A673 (cell line): ENCODE results near the gene CDC42BPB. TPM values are rescaled to one million over a fixed set of nuclear protein-coding genes. Genes with fewer than 3 reads are reported as not detected.
A peak's percentile ranks its signal among the peaks of the same experiment; 100 is the strongest.
"Not testable (repeated sequence)": the region's sequence is repeated elsewhere in the genome, so short reads cannot be mapped to it uniquely, and the experiment has no call there.

Source experiments
- BruUV-seq: library from RNA; stranded (reverse); fragments of 400-500 nt; replicated peaks from 2 replicates; lab custom pipeline; 2021; lab: Mats Ljungman, UMichigan
- CTCF ChIA-PET: fragments of 300-600 bp; sonication (Branson Sonifier 250); formaldehyde crosslinking; loops from one replicate; lab custom pipeline; 2022; ENCODE audit warnings: antibody characterized with exemption; lab: Charles Lee
- POLR2A ChIA-PET: fragments of 300-600 bp; sonication (Branson Sonifier 250); formaldehyde crosslinking; loops from one replicate; lab custom pipeline; 2022; ENCODE audit warnings: antibody characterized with exemption; ENCODE audit not compliant: low non-redundant PET; lab: Charles Lee
- DNase-seq: peaks from one replicate; pipeline ENCODE4 v3.0.0-alpha.2; 2015; ENCODE audit warnings: low spot score
- H3K27ac ChIP-seq: fragments of 200-600 bp; sonication (generic); 2 replicates; pipeline ENCODE4 v1.5.1; 2016; ENCODE audit warnings: mixed run types, low read depth, mild to moderate bottlenecking, mixed read lengths, antibody characterized with exemption, low read length; ENCODE audit not compliant: poor library complexity, severe bottlenecking
- H3K27me3 ChIP-seq: fragments of 200-600 bp; sonication (generic); replicated peaks from 2 replicates; pipeline ENCODE4 v1.6.1; 2017; ENCODE audit warnings: mixed run types, low read depth, mild to moderate bottlenecking, mixed read lengths, antibody characterized with exemption, low read length; ENCODE audit not compliant: insufficient read depth, poor library complexity
- H3K36me3 ChIP-seq: fragments of 200-600 bp; sonication (generic); 2 replicates; pipeline ENCODE4 v1.6.1; 2016; ENCODE audit warnings: mixed run types, mild to moderate bottlenecking, mixed read lengths, antibody characterized with exemption, low read length; ENCODE audit not compliant: insufficient read depth, poor library complexity, severe bottlenecking
- H3K4me1 ChIP-seq: fragments of 200-600 bp; sonication (generic); 2 replicates; pipeline ENCODE4 v1.6.1; 2017; ENCODE audit warnings: mixed run types, mild to moderate bottlenecking, mixed read lengths, antibody characterized with exemption, low read length; ENCODE audit not compliant: insufficient read depth, poor library complexity, severe bottlenecking
- H3K4me3 ChIP-seq: fragments of 200-600 bp; sonication (generic); 2 replicates; pipeline ENCODE4 v1.5.1; 2016; ENCODE audit warnings: low read depth, mixed run types, mild to moderate bottlenecking, mixed read lengths, low read length; ENCODE audit not compliant: poor library complexity, severe bottlenecking
- H3K9me3 ChIP-seq: fragments of 200-600 bp; sonication (generic); 2 replicates; pipeline ENCODE4 v1.6.1; 2016; ENCODE audit warnings: mixed run types, low read depth, mild to moderate bottlenecking, mixed read lengths, antibody characterized with exemption, low read length; ENCODE audit not compliant: poor library complexity, severe bottlenecking
- CTCF ChIP-seq: fragments of 300-800, 200-600 bp; sonication (generic); conservative IDR thresholded peaks from 2 replicates; pipeline ENCODE4 v1.5.1; 2017; ENCODE audit warnings: low read depth, mild to moderate bottlenecking, antibody characterized with exemption, low read length, moderate library complexity, mixed read lengths
- EZH2 ChIP-seq: fragments of 200-600 bp; sonication (generic); IDR thresholded peaks from 2 replicates; pipeline ENCODE4 v1.6.1; 2017; ENCODE audit warnings: borderline replicate concordance, low read depth, mild to moderate bottlenecking, mixed read lengths, antibody characterized with exemption, low read length; ENCODE audit not compliant: poor library complexity, severe bottlenecking
- intact Hi-C: fragments of 100-400 bp; cut with micrococcal nuclease; formaldehyde crosslinking; loops from one replicate; pipeline ENCODE4 v1.10.0; 2022; ENCODE audit not compliant: unreplicated experiment
- total RNA-seq: library from RNA; stranded (reverse); gene quantifications from 2 replicates; pipeline ENCODE4 v1.2.3, GENCODE V29; 2021

CDC42BPB gene
- total RNA-seq, 1 experiment from 2014 or later = 103 TPM

- CTCF ChIA-PET = no interaction called here
- no peaks in the 10 kb centered on the region for H3K9me3 ChIP-seq
- no peak overlapping the region for H3K4me3 ChIP-seq
- H3K27ac ChIP-seq = no peak overlapping the region
- POLR2A ChIA-PET = interaction anchor here (0.7 kb wide), 1 partner anchor 389 kb away, joined by 3 read pairs; no protein-coding TSS in a partner anchor
- intact Hi-C loops = no loop called here
- H3K36me3 ChIP-seq = no peaks in the 10 kb centered on the region
- DNase-seq = no peak
- TF ChIP-seq EZH2 (no peak), CTCF (no peak)
- no peaks in the 10 kb centered on the region for H3K27me3 ChIP-seq
- no TSS peak for BruUV-seq
- peaks cover 34% of the 10 kb centered on the region for H3K4me1 ChIP-seq
These were observed 30.4 kb downstream of the CDC42BPB start for GRCh38 chr14:103026988-103027387.

DNA sequence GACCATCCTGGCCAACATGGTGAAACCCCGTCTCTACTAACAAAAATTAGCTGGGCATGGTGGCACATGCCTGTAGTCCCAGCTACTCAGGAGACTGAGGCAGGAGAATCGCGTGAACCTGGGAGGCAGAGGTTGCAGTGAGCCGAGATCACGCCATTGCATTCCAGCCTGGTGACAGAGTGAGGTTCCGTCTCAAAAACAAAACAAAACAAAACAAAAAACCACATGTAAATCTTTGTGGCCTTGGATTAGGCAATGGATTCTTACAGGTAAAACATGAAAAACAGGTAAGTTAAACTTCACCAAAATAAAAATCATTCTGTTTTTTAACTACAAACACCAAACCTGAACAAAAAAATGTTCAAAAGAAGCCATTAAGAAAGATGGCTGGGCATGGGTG, 31.2 kb downstream of the CDC42BPB start:
- POLR2A ChIA-PET, intact Hi-C loops, DNase-seq, H3K36me3 ChIP-seq, CTCF ChIA-PET, H3K4me3 ChIP-seq, H3K27ac ChIP-seq, H3K27me3 ChIP-seq, BruUV-seq, H3K9me3 ChIP-seq: not testable (repeated sequence)
- H3K4me1 ChIP-seq = peaks cover 38% of the 10 kb centered on the region

GRCh38 chr14:103023881-103024473, 33.4 kb downstream of the CDC42BPB start:
- H3K27me3 ChIP-seq = no peaks in the 10 kb centered on the region
- peak; percentile 69 for DNase-seq
- H3K9me3 ChIP-seq = no peaks in the 10 kb centered on the region
- peak overlapping the region; percentile 24 for H3K4me3 ChIP-seq
- intact Hi-C loops = no loop called here
- BruUV-seq = no TSS peak
- ChIA-PET CTCF (interaction anchor here (0.6 kb wide), 1 partner anchor 19 kb away, joined by 4 read pairs; no protein-coding TSS in a partner anchor), POLR2A (no interaction called here)
- no peaks in the 10 kb centered on the region for H3K36me3 ChIP-seq
- TF ChIP-seq EZH2 (no peak), CTCF (no peak)
- H3K4me1 ChIP-seq = peaks cover 36% of the 10 kb centered on the region
- peak overlapping the region; percentile 72 for H3K27ac ChIP-seq

- no peak overlapping the region for H3K27ac ChIP-seq
- H3K4me1 ChIP-seq = peaks cover 36% of the 10 kb centered on the region
- H3K4me3 ChIP-seq = peak overlapping the region; percentile 4
- H3K36me3 ChIP-seq = no peaks in the 10 kb centered on the region
- ChIA-PET POLR2A (no interaction called here), CTCF (no interaction called here)
- H3K9me3 ChIP-seq = no peaks in the 10 kb centered on the region
- intact Hi-C loops = no loop called here
- peak; percentile 35 for DNase-seq
- TF ChIP-seq EZH2 = no peak
- H3K27me3 ChIP-seq = no peaks in the 10 kb centered on the region
- BruUV-seq = no TSS peak
These were observed 34.7 kb downstream of the CDC42BPB start for GRCh38 chr14:103022685-103023044.
